Retinal pigment epithelial cell (primary cell): ENCODE results near the gene PLXNA4.

ENCODE experiments used
- DNase-seq: peaks from one replicate; pipeline ENCODE4 v3.0.0-alpha.2; 2010; ENCODE audit warnings: low read depth
- H3K4me3 ChIP-seq: 2 replicates; pipeline ENCODE4 v1.5.1; 2011; ENCODE audit warnings: mild to moderate bottlenecking, low read length, control low read depth, moderate library complexity
- CTCF ChIP-seq: conservative IDR thresholded peaks from 2 replicates; pipeline ENCODE4 v1.5.1; 2011; ENCODE audit warnings: low read depth, low read length, control low read depth, inconsistent platforms

Gene PLXNA4

DNA sequence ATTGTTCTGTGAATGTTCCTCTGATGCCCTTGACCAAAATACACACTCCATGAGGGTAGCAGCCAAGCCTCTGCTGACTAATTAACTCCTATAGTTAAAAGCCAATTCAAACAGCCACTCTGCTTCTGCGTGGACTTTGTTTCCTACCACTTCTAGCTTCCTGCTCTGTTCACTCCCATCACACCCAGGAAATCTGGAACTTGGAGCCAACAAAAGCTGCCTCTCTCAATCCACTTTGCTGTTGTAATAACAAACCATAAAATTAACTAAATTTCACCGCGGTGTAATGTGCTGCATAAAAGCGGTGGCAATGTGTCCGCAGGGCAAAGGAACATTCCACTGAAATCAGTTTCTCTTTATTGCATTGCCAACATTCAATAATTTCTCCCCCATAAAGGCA, 239.5 kb downstream of the PLXNA4 start:
- DNase-seq, result no peak

DNA sequence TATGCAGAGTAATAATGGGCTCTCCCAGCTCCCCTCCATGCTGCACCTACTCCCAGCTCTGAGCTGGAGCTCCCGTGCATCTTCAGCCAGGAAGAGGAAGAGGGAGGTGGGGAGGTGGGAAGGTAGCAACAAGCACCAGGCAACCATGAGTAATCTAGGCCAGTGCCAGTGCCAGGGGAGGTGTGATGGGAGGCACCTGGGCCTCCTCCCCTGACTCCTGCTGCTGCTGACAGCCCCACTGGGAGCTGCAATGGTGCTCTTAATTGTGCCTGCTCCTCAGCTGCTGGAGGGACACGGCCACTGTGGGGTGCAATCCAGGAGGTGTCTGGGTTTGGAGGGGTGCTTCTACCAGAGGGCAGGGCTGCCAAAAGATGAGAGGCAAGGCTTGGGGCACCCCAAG, 243.0 kb downstream of the PLXNA4 start:
- no peak for TF ChIP-seq CTCF
- H3K4me3 ChIP-seq, result no peak overlapping the region

More for the DNA sequence above, 239.5 kb downstream of the PLXNA4 start:
- H3K4me3 ChIP-seq, result no peak overlapping the region
- TF ChIP-seq CTCF, result no peak

DNA sequence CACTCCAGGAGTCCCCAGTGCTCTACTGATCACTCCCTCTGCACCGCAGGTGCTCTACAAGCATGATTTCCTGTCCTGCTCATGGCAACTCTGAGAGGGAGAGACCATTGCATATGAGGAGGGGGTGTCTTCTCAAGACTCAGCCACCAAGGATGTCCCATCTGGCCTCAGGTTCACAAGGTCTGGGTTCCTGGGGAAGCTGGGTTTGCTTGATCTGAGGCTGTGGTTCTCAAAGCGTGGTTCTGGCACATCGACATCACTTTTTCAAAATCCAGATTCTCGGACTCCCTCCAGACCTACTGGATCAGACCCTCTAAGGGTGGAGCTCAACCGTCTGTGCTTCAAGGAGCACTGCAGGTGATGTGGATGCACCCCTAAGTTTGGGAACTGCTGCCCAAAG, 247.5 kb downstream of the PLXNA4 start:
- no peak for TF ChIP-seq CTCF

More for the DNA sequence above, 243.0 kb downstream of the PLXNA4 start:
- no peak for DNase-seq

GRCh38 chr7:132328047-132328620, 248.1 kb downstream of the PLXNA4 start:
- no peak for DNase-seq
- TF ChIP-seq CTCF, result no peak
- no peak overlapping the region for H3K4me3 ChIP-seq

More for the DNA sequence above, 247.5 kb downstream of the PLXNA4 start:
- no peak overlapping the region for H3K4me3 ChIP-seq
- no peak for DNase-seq

GRCh38 chr7:132326878-132327589, 249.2 kb downstream of the PLXNA4 start:
- H3K4me3 ChIP-seq, result no peak overlapping the region
- no peak for TF ChIP-seq CTCF
- no peak for DNase-seq

DNA sequence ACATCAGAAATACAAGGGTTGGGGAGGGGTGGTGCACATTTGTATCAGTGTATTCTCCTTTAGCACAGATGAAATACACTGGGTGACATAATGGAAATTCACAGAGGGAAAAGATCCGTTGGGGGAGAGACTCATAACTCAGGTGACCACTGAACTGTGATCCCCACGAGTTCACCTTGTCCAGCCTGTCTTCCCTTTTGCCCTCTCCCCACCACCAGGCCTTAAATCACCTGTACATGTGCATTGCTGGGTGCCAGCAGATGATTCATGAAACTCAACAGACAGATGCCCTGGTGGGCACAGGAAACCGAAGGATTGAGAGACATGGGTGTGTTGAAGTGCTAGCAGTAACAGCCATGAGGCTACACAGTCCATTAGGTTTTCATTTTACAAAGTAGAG, 253.3 kb downstream of the PLXNA4 start:
- DNase-seq, result no peak
- H3K4me3 ChIP-seq, result no peak overlapping the region
- no peak for TF ChIP-seq CTCF

- no peak for DNase-seq
- peak; percentile 17 for TF ChIP-seq CTCF
- no peak overlapping the region for H3K4me3 ChIP-seq
These were observed 254.9 kb downstream of the PLXNA4 start for GRCh38 chr7:132321387-132321786.
